Skeletal muscle tissue (tissue), 4 donors: Measurements from ENCODE around the gene TLE3. TPM values are rescaled to one million over a fixed set of nuclear protein-coding genes. Genes with fewer than 3 reads are reported as not detected.

Experiments used
- H3K27ac ChIP-seq: one replicate; pipeline ENCODE4 v1.7.0; 2013; ENCODE audit warnings: mild to moderate bottlenecking, low read depth, low read length, inconsistent platforms
- H3K27me3 ChIP-seq, 3 donors: one replicate each; pipeline ENCODE4 v1.7.0; 2013; ENCODE audit warnings: low read length in 3 of 3; ENCODE audit not compliant: control insufficient read depth in 3 of 3, insufficient read depth in 3 of 3
- H3K36me3 ChIP-seq, 3 donors: one replicate each; pipeline ENCODE4 v1.7.0; 2013; ENCODE audit warnings: low read length in 3 of 3; ENCODE audit not compliant: control insufficient read depth in 3 of 3, insufficient read depth in 3 of 3
- H3K4me1 ChIP-seq, 3 donors: one replicate each; pipeline ENCODE4 v1.7.0; 2013; ENCODE audit warnings: low read length in 3 of 3, mild to moderate bottlenecking in 3 of 3; ENCODE audit not compliant: control insufficient read depth in 3 of 3, insufficient read depth in 3 of 3
- H3K4me3 ChIP-seq, 3 donors: one replicate each; pipeline ENCODE4 v1.7.0; 2013; ENCODE audit warnings: low read length in 3 of 3
- H3K9ac ChIP-seq, 3 donors: one replicate each; pipeline ENCODE4 v1.7.0; 2013; ENCODE audit warnings: low read length in 3 of 3, mild to moderate bottlenecking in 3 of 3, moderate library complexity in 2 of 3, low read depth in 1 of 3
- H3K9me3 ChIP-seq, 3 donors: one replicate each; pipeline ENCODE4 v1.7.0; 2013; ENCODE audit warnings: low read length in 3 of 3; ENCODE audit not compliant: control insufficient read depth in 3 of 3
- total RNA-seq: library from RNA; depleted of rRNA; stranded (reverse); fragments of >200 nt; gene quantifications from one replicate; pipeline ENCODE4 v1.2.3, GENCODE V29; 2014
- donor health status: Osteomylitis.

The TLE3 gene
- total RNA-seq, 1 donor from 2014 or later: 13.6 TPM

DNA sequence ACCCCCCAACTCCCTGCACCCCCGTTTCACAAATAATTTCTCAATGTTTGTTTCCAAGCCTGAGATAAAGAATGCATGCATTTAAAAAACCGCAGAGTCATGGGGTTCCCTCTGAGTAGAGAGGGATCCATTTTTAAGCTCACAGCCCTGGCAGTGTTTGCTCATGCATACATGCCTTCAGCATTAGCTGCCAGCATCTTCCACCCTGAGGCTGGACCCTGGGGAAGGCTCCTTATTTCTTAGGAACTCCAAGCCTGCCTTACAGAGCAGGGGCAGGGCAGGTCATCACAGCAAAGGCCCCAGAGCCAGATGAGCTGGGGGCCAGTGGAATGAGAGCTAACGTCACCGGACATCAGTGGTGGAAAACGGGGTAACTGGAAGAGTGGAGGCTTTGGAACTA is 31.3 kb downstream of the TLE3 start:
- Histone ChIP-seq H3K9me3 (no peaks in the 10 kb centered on the region), H3K27me3 (no peaks in the 10 kb centered on the region), H3K36me3 (peaks cover 14 to 48% (median 24%) of the 10 kb centered on the region in 3 donors), H3K4me1 (peaks cover 22 to 46% (median 25%) of the 10 kb centered on the region in 3 donors), H3K27ac (no peak overlapping the region), H3K9ac (no peak overlapping the region), H3K4me3 (no peak overlapping the region)

GRCh38 chr15:70066004-70066403 is 31.7 kb downstream of the TLE3 start:
- Histone ChIP-seq H3K27me3 (no peaks in the 10 kb centered on the region), H3K27ac (no peak overlapping the region), H3K4me3 (no peak overlapping the region), H3K9ac (no peak overlapping the region), H3K9me3 (no peaks in the 10 kb centered on the region), H3K36me3 (peaks cover 14 to 48% (median 22%) of the 10 kb centered on the region in 3 donors), H3K4me1 (peaks cover 22 to 48% (median 25%) of the 10 kb centered on the region in 3 donors)

DNA sequence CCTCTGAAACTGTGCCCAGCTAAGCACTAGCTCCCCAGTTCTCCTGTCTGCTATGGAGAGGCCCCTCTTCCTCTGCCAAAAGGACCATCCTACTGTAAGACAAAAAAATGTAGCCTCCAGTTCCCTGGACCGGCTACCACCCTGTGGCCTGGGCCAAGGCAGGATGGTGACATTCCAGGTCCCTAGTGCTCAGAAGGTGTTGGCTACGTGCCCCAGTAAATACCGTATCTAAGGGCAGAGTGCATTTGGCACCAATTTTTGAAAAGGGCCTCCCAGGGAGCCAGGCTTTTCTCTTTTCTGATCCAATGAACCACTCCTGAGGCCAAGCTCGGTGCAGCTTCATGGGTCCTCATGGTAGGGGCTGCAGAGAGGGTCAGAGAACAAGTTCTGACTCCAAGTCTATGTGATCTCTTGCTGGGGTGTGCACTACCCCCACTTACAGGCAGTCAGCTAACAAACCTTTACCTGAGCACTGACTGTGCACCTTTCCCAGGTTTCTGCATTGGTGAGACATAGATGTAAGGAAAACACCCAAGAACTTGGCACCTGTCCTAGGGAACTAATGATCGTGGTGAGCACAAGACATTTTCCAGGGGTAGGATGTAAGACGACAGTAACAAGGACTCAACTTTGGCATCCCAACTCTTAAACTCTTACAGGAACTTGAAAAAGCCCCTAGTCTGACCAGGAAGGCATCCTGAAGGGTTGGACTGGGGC is 32.6 kb downstream of the TLE3 start:
- no peak overlapping the region for H3K4me3 ChIP-seq
- H3K4me1 ChIP-seq: peaks cover 22 to 47% (median 25%) of the 10 kb centered on the region in 3 donors
- H3K27me3 ChIP-seq: no peaks in the 10 kb centered on the region
- H3K27ac ChIP-seq: no peak overlapping the region
- no peaks in the 10 kb centered on the region for H3K9me3 ChIP-seq
- H3K36me3 ChIP-seq: peaks cover 16 to 49% (median 21%) of the 10 kb centered on the region in 3 donors
- no peak overlapping the region for H3K9ac ChIP-seq

DNA sequence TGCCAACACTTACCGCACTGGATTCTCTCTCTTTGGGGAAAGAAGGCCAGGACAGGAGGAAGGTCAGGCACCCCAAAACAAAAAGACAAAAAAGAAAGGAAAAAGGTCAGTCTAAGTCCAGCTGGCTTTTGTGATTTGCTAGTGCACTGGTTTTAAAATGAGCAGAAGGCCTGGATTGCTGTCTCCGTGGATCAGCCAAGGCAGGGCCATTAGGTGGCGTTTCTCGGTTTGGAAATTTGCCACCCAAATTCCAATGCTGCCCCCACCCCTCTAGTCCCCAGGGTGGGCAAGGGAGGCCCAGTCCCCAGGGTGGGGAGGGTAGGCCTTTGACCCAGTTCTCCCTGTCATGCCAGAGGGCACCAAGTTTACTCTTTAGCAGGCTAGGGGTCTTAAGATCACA is 33.3 kb downstream of the TLE3 start:
- Histone ChIP-seq H3K9ac (no peak overlapping the region), H3K36me3 (peaks cover 21 to 54% (median 25%) of the 10 kb centered on the region in 3 donors), H3K27ac (no peak overlapping the region), H3K4me1 (peaks cover 22 to 41% (median 24%) of the 10 kb centered on the region in 3 donors), H3K9me3 (no peaks in the 10 kb centered on the region), H3K4me3 (no peak overlapping the region), H3K27me3 (no peaks in the 10 kb centered on the region)

- Histone ChIP-seq H3K36me3 (peaks cover 21 to 55% (median 26%) of the 10 kb centered on the region in 3 donors), H3K9ac (no peak overlapping the region), H3K27me3 (no peaks in the 10 kb centered on the region), H3K27ac (no peak overlapping the region), H3K4me1 (peaks cover 22 to 37% (median 22%) of the 10 kb centered on the region in 3 donors), H3K9me3 (no peaks in the 10 kb centered on the region), H3K4me3 (no peak overlapping the region)
Measured at GRCh38 chr15:70063980-70064379, 33.7 kb downstream of the TLE3 start.

GRCh38 chr15:70063261-70063925 is 34.3 kb downstream of the TLE3 start:
- Histone ChIP-seq H3K4me3 (no peak overlapping the region), H3K4me1 (peaks cover 22 to 36% (median 22%) of the 10 kb centered on the region in 3 donors), H3K9ac (peak overlapping the region in 1 of 3 donors; percentile 40), H3K27ac (no peak overlapping the region), H3K27me3 (no peaks in the 10 kb centered on the region), H3K9me3 (no peaks in the 10 kb centered on the region), H3K36me3 (peaks cover 23 to 56% (median 26%) of the 10 kb centered on the region in 3 donors)

DNA sequence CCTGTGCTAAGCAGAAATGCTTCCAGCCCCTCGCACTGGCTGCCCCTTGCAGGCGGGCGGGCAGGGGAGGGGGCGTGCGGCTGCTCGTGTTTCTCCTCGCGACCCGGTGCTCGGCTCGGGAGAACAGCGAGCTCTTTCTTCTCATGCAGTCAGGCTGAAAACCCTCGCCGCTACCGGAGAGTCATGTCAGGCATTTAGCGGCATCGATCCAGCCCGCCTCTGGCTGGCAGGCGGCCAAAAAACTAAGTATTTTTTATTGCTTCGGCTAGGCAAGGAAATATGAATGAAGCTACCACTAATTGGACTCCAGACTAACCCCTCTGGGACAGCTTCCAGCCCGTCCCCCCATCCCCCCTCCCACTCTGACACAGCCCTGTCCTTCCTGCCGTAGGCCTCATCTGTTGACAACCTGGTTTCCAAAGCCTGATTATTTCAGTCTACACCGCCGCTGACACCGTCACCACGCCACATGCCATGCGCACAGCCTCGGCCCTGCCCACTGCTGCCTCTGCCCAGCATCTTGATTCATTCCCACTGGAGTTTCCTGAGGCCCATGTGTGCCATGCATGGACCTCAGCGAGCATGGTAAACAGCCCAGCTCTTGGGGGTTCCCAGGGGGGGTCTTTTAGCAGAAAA is 35.3 kb downstream of the TLE3 start:
- Histone ChIP-seq H3K4me3 (peak overlapping the region; percentile 22 to 30 (median 27)), H3K27me3 (no peaks in the 10 kb centered on the region), H3K9me3 (no peaks in the 10 kb centered on the region), H3K9ac (peak overlapping the region in 2 of 3 donors; percentile 25 to 32), H3K36me3 (peaks cover 31 to 66% (median 34%) of the 10 kb centered on the region in 3 donors), H3K4me1 (peaks cover 22 to 36% (median 22%) of the 10 kb centered on the region in 3 donors), H3K27ac (peak overlapping the region; percentile 42)

DNA sequence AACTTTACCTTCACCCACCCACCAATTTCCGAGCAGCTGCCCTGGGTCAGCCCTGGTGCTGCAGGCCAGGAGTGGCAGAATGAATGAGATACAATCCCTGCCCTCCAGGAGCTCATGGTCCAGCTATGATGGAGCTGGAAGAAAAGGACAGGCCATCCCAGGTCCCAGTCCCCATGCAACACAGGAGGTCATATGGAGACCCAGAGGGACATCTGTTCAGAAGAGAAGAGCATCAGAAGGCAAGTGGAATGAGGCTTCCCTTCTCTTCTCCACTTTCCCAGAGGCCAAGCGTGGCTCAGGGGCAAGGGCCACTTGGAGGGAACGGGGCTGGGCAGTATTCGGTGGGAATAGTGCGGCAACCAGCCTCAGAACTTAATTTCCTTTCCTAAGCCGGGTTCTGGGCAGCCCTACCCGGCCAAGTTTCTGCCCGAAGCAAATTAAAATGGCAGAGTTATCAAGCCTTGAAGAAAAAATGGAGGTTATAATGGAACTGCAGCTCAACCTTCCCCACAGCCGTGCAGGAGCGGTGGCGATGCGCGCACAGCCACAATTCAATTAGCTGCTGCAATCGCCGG is 35.9 kb downstream of the TLE3 start:
- Histone ChIP-seq H3K27ac (no peak overlapping the region), H3K9ac (peak overlapping the region in 1 of 3 donors; percentile 20), H3K4me1 (peaks cover 22 to 36% (median 22%) of the 10 kb centered on the region in 3 donors), H3K36me3 (peaks cover 35 to 69% (median 37%) of the 10 kb centered on the region in 3 donors), H3K4me3 (peak overlapping the region in 2 of 3 donors; percentile 22 to 27), H3K27me3 (no peaks in the 10 kb centered on the region), H3K9me3 (no peaks in the 10 kb centered on the region)

GRCh38 chr15:70060993-70061305 is 36.8 kb downstream of the TLE3 start:
- no peaks in the 10 kb centered on the region for H3K27me3 ChIP-seq
- peaks cover 40 to 71% (median 41%) of the 10 kb centered on the region in 3 donors for H3K36me3 ChIP-seq
- H3K9ac ChIP-seq: no peak overlapping the region
- no peak overlapping the region for H3K4me3 ChIP-seq
- H3K9me3 ChIP-seq: no peaks in the 10 kb centered on the region
- H3K27ac ChIP-seq: no peak overlapping the region
- peaks cover 22 to 36% (median 22%) of the 10 kb centered on the region in 3 donors for H3K4me1 ChIP-seq
